ENCODE results near the gene GATAD1.
"Not testable (repeated sequence)": the region's sequence is repeated elsewhere in the genome, so short reads cannot be mapped to it uniquely, and the experiment has no call there.

GATAD1 gene

DNA sequence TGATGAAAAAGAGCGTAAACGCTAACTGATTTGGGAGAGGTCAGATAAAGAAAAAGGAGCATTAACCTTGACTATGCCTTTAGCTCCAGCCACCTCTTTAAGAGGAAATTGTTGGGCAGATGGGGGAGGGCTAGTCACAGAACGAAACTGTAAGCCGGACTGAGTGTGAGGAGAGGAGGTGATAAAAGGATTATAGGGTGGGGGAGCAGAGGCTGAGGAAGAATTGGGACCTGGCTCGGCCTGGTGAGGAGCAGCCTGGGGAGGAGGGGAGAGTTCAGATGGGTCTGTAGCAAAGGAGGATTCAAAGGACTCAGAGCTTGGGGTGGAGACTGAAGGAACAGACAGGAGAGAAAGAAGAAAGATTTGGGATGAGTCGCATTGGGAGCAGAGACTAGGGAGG lies 36.3 kb downstream of the GATAD1 start:
- DNase-seq (ENCODE audit: low read depth in 3 of 3) = not testable (repeated sequence)

DNA sequence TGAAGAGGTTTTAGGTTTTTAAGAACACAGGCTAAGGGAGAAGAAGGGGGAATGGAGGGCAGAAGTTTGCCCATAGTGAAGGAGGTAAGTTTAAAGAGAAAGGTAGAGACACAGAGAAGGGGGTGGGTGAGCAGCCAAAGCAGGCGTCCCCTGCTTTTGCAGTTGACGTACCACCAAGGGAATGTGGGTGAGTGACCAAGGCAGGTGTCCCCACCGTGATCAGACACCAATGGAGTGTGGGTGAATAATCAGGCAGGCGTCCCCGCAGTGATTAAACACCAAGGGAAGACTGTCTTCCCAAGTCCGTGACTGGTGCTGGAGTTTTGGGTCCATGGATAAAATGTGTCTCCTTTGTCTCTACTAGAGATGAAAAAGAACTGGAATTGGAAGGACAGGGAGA lies 36.9 kb downstream of the GATAD1 start:
- not testable (repeated sequence) for DNase-seq (ENCODE audit: low read depth in 3 of 3)

DNA sequence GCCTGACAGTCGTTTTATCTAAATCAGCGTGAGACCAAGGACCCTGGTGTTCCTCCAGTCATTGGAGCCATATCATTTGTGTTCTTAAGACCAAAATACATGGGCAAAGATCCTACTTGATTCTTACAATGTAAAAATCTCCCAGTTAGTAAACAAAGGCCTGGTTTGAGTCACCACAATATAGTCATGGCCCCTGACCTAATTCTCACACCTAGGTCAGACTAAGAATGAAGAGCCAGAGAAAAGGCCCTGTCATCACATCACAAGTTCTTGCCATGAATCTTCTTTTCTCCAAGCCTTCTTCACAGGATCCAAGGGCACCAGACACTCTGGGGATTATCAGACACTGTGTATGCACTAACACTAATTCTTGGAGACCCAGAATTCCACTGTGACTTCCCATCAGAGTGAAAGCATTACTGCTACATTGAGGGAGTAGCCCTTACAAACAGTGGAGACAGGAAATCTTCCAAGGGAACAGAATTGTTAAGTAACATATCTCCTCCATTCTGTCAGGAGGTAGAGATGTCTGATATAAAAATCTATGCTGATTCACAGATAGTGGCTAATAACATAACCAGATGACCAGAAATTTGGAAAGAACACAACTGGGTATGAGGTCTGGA lies 38.1 kb downstream of the GATAD1 start:
- no peak for DNase-seq (ENCODE audit: low read depth in 3 of 3)

DNA sequence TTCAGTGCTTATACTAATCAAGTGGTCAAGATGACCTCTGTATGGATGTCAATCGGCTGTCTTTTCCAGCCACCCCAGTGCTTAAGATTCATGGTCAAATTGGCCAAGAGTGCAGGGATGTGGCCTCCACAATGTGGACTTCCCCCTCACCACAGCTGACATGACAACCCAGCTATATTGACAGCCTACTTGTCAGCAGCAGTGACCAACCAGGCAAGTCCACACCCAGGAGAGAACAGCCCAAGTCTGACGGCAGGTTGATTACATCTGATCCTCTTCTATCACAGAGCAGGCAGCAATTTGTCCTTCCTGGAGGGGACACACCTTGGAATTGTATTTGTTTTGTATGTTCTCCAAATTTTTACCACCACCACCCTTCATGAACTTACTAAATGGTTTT lies 38.7 kb downstream of the GATAD1 start:
- no peak for DNase-seq (ENCODE audit: low read depth in 3 of 3)

DNA sequence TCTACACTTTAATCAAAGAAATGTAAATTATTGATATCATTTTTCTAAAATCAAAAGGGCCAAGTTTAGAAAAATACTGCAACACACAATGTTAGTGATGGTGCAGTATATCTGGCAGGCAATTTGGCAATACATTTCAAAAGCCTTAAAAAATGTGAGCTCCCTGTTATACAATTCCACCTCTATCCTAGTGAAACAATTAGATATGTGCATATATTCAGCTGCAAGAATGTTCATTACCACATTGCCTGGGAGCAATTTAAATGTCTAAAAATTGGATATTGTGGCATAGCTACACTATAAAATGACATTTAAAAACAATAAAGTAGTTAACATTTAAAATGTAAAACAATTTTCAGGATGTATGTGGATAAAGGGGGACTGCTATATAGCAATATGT lies 40.5 kb downstream of the GATAD1 start:
- no peak for DNase-seq (ENCODE audit: low read depth in 3 of 3)

DNA sequence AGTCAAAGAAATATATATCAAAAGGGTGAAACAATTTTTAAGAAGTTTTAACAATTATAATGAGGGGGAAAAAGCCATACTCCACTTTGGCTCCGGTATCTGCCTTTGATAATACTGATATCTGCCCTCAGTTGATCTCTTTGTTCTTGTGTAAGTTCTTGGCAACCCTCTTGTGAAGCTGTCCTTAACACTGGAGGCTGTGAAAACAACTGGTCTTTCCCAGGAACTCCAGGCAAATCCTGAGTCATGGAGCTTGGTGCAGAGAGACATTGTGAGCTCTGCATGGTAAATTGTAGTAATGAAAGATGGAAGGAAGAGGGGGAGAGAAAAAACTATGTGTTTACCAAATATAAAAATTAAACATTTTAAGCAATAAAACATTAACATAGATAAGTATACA lies 42.4 kb downstream of the GATAD1 start:
- DNase-seq (ENCODE audit: low read depth in 3 of 3) = no peak

DNA sequence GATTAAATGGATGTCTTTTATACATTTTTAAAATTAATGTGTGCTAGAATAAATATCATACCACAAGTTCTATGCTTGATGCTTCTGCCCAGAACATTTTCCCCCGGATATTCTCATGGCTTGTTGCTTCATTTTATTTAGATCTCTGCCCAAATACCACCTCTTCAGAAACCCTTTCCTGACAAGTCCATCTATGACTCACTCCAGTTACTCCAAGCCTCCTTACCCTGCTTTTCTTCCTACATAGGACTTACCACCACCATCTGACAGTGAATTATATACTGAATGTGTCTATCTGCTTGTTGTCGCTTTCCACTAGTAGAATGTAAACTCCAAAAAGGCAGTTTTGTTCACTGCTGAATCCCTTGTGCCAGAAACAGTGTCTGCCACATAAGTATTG lies 49.6 kb downstream of the GATAD1 start:
- DNase-seq (ENCODE audit: low read depth in 3 of 3) = no peak

DNA sequence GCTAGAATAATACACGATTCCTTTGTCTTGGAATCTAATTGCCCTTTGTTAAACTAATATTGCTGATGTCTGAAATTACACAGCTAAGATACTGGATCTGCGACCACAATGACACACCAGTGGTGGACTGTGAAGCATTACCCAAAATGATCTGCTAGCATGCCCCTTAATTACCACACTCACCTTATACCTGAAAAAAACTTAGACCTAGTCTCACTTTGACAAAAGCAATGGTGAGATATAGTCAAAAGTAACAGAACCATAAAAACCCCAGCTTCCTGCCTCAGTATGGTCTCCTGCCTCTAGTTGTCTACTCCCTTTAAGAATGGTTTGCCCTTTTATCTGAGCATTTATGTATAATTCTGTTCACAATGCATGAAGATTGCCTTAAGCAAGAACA lies 51.3 kb downstream of the GATAD1 start:
- DNase-seq (ENCODE audit: low read depth in 3 of 3) = no peak

DNA sequence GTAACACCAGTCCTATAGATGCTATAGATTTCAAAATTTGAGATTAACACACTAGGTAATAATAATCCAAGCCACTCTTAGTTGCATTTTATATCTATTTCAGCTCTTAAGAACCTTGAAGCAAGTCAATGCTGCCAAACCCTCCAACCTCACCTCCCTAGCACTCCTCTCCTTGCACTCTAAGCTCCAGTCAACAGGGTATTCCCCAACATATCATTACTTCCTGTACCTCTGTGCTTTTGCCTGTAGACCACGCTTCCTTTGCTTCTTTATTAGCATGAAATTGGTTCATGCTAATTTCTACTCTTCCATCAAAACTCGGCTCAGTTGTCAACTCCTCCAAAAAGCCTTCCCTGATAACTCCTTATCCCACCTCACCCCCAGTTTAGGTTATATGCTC lies 56.5 kb downstream of the GATAD1 start:
- no peak for DNase-seq (ENCODE audit: low read depth in 3 of 3)

DNA sequence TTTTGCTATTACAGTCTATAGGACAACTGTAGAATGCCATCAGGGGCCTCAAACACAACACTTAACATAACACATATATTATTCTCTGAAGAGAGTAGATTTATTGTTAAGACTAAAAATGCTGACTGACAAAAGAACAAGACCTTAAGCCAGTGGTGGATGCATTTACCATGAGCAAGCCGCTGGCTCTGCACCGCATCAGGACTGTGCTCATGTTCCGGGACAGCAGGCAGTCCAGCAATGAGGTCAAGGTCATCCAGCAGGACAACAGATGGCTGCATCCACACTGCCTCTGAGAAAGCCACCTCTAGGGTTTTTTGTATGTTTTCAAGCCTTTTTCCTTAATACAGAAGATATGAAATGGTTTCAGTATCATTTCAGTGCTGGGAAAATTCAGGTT lies 57.3 kb downstream of the GATAD1 start:
- no peak for DNase-seq (ENCODE audit: low read depth in 3 of 3)

DNA sequence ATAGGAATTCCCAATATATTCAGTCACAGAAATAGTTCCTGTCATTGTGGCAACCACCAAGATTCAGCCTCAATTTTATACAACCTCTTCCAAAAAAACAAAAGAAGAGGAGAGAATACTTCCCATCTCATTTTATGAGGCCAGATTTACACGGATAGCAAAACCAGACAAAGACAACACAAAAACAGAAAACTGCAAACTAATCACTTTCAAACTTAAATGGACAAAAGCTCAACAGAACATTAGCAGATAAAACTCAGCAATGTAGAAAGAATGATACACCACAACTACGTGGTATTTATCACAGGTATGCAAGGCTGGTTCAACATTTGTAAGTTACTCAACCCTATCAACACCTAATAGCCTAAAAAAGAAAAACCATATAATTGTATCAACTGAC lies 59.1 kb downstream of the GATAD1 start:
- DNase-seq (ENCODE audit: low read depth in 3 of 3) = no peak

DNA sequence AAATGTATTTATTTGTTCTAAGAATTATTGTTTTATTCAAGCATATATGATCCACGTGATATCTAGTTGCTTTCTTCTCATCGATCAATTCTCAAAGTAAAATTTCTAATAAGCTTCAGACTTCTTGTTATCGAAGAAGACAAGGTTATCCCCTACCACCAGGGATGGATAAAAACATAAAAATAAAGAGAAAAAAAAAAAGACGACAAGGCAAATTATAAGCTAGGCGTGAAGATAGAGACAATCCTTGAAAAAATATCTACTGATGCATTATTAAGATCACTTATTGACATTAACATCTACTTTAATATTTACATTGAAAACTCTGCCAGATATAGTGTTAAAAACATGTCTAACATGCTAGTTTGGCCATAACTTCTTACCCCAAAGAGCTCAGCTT lies 61.7 kb downstream of the GATAD1 start:
- no peak for DNase-seq (ENCODE audit: low read depth in 3 of 3)

Data from stimulated activated CD4-positive, alpha-beta T cell treated with anti-CD3 and anti-CD28 coated beads, TNF-alpha, amount 100 ng/mL, for 4 hours (primary cell).